IPS-NIHi11 (cell line): ENCODE results near the gene LATS1.
A peak's percentile ranks its signal among the peaks of the same experiment; 100 is the strongest.
"Not testable (repeated sequence)": the region's sequence is repeated elsewhere in the genome, so short reads cannot be mapped to it uniquely, and the experiment has no call there.

ENCODE experiments used
- DNase-seq: peaks from one replicate; pipeline ENCODE4 v3.0.0; 2012; ENCODE audit warnings: mixed read lengths, low spot score

LATS1 gene

DNA sequence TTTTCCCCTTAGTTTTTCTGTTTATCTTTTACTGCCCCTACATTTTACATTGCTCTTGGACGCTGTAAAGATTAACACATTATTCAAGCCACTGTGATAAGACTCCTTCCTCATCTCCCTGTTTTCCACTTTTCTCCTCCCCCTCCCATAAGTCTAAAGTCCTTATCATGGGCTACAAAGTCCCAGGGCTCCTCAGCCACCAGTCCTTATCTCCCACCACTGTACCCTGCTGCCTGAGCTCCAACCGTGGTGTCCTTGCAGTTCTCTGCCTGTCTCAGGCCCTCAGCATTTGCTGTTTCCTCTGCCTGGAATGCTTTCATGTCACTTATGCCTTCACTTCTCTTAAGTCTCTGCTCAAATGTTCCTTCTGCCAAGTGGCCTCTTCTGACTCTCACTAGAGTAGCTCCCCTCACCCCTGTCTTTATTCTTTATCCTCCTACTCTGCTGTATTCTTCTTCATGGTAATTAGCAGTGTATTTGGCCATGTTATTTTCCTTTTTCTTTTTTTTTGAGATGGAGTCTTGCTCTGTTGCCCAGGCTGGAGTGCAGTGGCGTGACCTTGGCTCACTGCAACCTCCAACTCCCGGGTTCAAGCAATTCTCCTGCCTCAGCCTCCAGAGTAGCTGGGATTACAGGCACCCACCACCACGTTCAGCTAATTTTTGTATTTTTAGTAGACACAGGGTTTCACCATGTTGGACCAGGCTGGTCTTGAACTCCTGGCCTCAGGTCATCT, 10.8 kb upstream of the LATS1 start:
- DNase-seq, result no peak

GRCh38 chr6:149727793-149728498, 10.0 kb upstream of the LATS1 start:
- no peak for DNase-seq

DNA sequence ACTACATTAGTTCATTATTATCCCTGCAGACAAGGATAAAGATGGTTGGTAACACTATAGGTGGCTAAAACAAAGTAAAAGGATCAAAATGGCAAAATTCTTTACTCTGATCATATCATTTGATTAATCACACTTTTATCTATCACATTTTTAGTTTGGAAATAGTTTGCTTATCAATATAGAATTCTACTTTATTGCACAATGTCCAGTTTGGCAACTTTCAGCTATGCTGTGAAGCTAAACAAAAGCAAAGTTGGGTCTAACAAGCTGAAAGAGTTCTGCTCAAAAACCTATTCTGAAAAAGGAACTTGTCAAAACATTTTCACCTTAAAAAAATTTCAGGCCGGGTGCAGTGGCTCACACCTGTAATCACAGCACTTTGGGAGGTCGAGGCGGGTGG, 7.9 kb upstream of the LATS1 start:
- DNase-seq, result no peak

- DNase-seq, result peak; percentile 43
Measured at GRCh38 chr6:149723771-149724417, 6.0 kb upstream of the LATS1 start.

GRCh38 chr6:149723262-149723661, 5.4 kb upstream of the LATS1 start:
- DNase-seq, result no peak

GRCh38 chr6:149719531-149719930, 1.6 kb upstream of the LATS1 start:
- DNase-seq, result no peak

GRCh38 chr6:149717255-149717587, 680 bp downstream of the LATS1 start:
- DNase-seq, result no peak

DNA sequence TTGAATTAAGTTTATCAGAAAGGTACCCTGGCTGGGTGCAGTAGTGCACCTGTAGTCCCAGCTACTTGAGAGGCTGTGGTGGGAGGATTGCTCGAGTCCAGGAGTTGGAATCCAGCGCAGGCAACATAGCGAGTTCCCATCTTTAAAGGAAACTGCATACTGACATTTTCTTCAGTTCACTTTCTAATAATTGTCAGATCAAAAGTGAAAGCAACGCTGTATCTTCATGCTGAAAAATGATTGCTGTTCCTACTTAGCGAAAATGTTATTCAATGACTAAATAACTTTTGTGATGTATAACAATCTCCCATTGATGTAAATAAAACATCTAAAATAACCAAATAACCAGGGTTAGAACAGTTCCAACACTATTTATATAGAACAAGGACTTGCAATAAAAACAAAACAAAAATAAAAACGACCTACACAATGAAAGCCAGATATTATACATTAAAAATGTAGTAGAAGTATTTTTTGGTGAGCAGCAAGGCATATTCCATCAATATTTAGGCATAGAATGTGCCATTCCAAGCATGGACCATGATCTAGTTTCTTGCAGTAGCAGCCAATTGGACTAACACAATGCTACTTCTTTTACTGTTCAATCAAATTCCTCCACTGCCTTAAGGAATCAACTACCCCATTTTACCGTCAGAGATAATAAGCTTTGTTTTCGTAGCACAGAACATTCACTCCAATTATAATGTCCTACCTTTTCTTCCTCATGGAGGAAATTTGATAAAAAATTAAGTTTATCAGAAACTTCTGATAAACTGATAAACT, 1.5 kb downstream of the LATS1 start:
- peak; percentile 16 for DNase-seq

GRCh38 chr6:149714442-149714841, 3.5 kb downstream of the LATS1 start:
- DNase-seq, result no peak

DNA sequence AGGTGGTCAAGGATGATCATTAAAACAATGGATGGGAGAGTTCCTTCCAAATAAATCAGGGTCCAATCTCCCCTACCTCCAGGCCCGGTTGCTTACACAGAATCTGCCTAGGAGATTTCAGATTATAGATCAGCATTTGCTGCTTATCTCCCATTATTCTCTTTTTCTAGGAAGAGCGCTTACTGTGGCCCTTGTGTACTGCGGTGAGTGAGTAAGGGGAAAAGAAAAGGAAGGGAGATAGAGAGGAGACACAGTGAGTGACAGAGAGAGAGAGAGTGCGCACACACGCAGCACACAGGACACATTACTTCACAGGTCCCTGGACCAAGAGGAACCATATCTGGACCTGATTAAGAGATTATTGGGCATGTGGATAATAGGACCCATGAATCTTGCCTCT, 6.2 kb downstream of the LATS1 start:
- DNase-seq, result no peak

- DNase-seq, result peak; percentile 15
Measured at GRCh38 chr6:149701714-149702113, 16.2 kb downstream of the LATS1 start.

DNA sequence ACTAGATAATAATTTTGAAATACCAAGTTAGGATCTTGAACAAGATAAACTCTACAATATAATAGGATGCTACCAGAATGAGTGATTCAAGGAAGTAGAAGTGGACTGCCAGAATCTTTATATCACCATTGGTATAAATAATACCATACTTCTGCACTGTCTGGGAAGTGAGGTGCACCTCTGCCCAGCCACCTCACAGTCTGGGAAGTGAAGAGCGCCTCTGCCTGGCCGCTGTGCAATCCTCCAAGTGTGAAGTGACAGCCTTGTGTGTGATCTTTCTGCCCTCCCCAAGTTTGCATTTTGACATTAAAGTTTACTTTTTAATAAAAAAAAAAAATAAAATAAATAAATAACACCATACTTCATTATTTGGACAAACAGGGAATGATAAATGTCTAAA, 18.8 kb downstream of the LATS1 start:
- DNase-seq, result no peak

GRCh38 chr6:149698175-149698574, 19.7 kb downstream of the LATS1 start:
- no peak for DNase-seq

DNA sequence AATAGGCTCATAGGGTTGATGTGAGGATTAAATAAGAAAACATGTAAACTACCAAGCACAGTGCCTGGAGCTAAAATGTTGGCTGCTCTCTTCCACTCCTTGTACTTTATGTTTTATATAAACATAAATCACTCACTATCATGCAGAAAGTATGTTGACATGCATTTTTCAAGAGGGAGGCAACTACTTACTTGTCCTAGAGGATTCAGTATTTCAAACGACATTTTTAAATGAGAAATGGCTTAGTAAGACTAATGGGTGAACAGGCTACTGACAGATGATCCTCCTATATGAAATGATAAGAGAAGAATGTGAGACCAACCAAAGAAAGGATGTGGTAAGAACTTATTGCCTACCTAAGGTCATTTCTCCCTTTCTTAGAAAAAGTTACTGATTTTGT, 21.0 kb downstream of the LATS1 start:
- DNase-seq, result no peak

- no peak for DNase-seq
Measured at GRCh38 chr6:149694921-149695320, 23.0 kb downstream of the LATS1 start.

DNA sequence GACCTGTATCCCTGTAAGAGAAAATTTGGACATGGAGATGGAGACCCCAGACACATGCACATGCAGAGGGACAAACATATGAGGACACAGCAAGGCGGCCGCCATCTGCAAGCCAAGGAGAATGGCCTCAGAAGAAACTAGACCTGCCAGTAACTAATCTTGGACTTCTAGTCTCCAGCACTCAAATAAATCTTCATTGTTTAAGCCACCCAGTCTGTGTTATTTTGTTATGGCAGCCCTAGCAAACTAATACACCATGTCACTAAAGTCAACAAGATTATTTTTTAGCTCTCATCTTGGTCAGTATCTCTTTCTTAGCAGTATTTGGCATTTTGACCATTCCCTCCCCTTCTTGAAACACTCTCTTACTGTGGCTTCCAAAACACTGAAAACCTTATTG, 26.7 kb downstream of the LATS1 start:
- DNase-seq, result no peak

DNA sequence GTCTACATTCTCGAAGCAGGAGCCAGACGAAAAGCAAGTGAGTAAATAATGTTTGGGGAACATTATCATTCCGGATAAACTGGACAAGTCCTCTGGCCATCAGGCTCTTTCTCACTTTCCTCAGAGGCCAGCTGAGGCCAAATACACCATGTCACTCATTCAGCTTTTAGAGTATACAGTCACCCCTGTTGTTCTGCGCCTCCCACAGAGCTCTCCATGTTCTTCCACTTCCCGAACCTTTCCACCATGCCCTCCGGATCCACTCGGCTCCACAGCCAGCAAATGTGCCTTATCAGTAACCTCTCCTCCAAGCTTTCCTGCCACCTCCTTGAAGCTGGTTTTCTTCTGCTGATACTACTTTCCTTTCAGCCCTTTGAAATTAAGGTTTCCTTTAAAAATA, 31.7 kb downstream of the LATS1 start:
- DNase-seq, result no peak

DNA sequence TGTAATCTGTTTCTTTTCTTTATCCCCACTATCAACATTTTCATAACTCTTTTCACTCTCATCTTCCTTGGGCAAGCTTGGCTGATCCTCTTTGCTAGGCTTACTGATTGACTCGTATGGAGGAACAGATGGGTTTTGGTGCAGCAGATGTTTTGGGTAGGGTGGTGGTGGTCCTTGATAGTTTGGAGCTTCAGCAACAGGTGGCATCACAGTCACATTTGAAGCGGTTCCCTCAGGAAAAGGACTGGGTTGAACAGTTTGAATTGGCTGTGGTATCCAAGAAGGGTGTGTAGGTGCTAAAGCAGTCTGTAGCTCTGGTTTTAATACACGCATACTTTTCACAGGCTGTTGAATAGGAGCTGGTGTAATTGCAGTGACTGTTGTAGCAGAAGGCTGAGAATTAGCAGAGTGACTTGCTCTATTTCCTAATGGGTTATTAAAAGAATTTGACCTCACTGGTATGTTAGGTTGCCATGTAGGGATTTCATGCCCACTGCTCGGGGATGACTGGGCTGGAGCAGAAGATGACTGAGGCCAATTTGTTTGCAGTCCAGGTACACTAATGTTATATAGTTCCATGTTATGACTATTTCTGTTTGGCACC, 34.5 kb downstream of the LATS1 start:
- no peak for DNase-seq

- not testable (repeated sequence) for DNase-seq
Measured at GRCh38 chr6:149681845-149682244, 36.1 kb downstream of the LATS1 start.

DNA sequence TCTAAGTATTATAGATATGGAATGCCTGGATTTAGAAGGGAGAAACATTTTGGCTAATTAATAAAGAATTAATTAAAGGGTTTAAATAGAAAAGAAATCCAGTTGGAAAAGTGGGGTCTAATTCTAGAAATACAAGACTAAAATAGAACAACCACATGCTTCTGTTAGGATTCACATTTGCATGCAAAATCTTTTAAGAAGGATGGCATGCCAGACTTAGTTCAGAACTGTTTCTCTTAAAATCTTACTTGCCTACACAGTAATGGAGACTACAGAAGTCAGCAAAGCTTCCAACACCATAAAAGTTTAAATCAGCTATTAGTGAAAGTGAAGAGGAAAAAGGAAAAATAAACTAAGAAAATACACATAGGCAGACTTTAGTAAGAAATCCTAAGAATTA, 36.7 kb downstream of the LATS1 start:
- no peak for DNase-seq

DNA sequence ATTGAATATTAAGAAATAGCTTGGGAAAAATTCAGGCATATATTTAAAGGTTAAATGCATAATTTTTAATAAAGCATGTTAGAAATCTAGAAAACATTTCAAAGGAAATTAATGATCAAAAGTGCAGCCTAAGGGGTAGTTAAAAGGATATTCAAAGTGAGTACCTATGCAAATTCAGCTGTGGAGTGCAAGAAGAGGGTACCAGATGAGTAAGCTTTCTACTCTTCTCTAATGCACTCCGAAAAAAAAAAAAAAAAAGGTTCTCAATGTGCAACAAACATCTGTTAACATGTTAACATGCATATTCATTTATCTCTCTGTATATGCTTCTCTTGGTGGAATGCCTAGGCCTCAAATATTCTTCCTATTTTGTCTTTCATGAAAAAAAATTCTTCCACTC, 37.4 kb downstream of the LATS1 start:
- no peak for DNase-seq

DNA sequence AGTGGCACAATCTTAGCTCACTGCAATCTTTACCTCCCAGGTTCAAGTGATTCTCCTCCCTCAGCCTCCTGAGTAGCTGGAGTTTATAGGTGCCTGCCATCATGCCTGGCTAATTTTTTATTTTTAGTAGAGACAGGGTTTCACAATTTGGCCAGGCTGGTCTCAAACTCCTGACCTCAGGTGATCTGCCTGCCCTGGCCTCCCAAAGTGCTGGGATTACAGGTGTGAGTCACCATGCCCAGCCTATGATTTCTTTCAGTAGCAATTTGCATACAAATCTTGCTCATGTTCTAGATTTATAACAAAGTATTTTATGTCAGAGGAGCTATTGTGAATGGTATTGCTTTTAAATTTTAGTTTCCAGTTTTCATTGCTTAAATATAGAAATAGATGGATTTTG, 45.6 kb downstream of the LATS1 start:
- DNase-seq, result not testable (repeated sequence)
